Neural crest cell (in vitro differentiated cells): ENCODE data around the gene KCNMA1. TPM values are rescaled to one million over a fixed set of nuclear protein-coding genes. Genes with fewer than 3 reads are reported as not detected.

ENCODE experiments used
- DNase-seq: peaks from one replicate; pipeline ENCODE4 v3.0.0; 2021; ENCODE audit warnings: low read depth, mixed read lengths, low spot score
- H3K27ac Mint-ChIP-seq: one replicate; pipeline ENCODE4 v1.8.0; 2021; ENCODE audit warnings: mild to moderate bottlenecking, mixed read lengths; ENCODE audit not compliant: unreplicated experiment
- H3K27me3 Mint-ChIP-seq: 2 replicates; pipeline ENCODE4 v1.8.0; 2021; ENCODE audit warnings: low read depth, mild to moderate bottlenecking, mixed read lengths
- H3K36me3 Mint-ChIP-seq: 2 replicates; pipeline ENCODE4 v1.8.0; 2021; ENCODE audit warnings: low read depth, mild to moderate bottlenecking, mixed read lengths
- H3K4me1 Mint-ChIP-seq: 2 replicates; pipeline ENCODE4 v1.8.0; 2021; ENCODE audit warnings: mixed read lengths
- H3K4me3 Mint-ChIP-seq: one replicate; pipeline ENCODE4 v1.8.0; 2021; ENCODE audit warnings: mild to moderate bottlenecking, mixed read lengths
- H3K9me3 Mint-ChIP-seq: 2 replicates; pipeline ENCODE4 v1.8.0; 2021; ENCODE audit warnings: mixed read lengths
- total RNA-seq: library from RNA; stranded (reverse); gene quantifications from 2 replicates; pipeline ENCODE4 v1.2.1, GENCODE V29; 2021
- TF ChIP-seq, protein P1 (sequence below): fragments of 200-600 bp; sonication (generic); conservative IDR thresholded peaks from 2 replicates; pipeline ENCODE4 v1.5.0; 2021; ENCODE audit warnings: antibody characterized with exemption, mild to moderate bottlenecking

Gene KCNMA1
- total RNA-seq, 1 donor from 2014 or later: 1.7 TPM

DNA sequence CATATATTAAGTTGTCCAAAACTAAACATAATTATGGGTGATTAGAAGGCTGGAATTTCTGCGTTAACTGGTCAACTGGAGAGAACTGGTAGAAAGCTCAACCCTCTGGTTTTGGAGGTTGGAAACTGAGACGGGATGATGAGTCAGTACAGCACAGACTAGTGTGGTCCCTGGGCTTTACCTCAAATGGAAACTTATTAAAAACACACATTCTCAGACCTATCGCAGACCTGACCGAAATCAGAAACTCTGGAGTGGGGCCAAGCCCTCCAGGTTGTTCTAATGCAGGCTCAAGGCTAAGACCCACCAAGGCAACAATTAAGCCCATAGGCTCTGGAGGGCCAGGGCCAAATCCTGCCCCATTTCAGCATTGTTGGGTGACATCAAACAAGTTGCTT, 136.9 kb downstream of the KCNMA1 start:
- Mint-ChIP-seq H3K27me3 (peaks cover 5% of the 10 kb centered on the region), H3K27ac (no peak overlapping the region), H3K9me3 (peaks cover 2% of the 10 kb centered on the region), H3K36me3 (no peaks in the 10 kb centered on the region), H3K4me1 (peaks cover 18% of the 10 kb centered on the region), H3K4me3 (no peak overlapping the region)
- TF ChIP-seq, protein P1, sequence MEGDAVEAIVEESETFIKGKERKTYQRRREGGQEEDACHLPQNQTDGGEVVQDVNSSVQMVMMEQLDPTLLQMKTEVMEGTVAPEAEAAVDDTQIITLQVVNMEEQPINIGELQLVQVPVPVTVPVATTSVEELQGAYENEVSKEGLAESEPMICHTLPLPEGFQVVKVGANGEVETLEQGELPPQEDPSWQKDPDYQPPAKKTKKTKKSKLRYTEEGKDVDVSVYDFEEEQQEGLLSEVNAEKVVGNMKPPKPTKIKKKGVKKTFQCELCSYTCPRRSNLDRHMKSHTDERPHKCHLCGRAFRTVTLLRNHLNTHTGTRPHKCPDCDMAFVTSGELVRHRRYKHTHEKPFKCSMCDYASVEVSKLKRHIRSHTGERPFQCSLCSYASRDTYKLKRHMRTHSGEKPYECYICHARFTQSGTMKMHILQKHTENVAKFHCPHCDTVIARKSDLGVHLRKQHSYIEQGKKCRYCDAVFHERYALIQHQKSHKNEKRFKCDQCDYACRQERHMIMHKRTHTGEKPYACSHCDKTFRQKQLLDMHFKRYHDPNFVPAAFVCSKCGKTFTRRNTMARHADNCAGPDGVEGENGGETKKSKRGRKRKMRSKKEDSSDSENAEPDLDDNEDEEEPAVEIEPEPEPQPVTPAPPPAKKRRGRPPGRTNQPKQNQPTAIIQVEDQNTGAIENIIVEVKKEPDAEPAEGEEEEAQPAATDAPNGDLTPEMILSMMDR: no peak
- DNase-seq: no peak

DNA sequence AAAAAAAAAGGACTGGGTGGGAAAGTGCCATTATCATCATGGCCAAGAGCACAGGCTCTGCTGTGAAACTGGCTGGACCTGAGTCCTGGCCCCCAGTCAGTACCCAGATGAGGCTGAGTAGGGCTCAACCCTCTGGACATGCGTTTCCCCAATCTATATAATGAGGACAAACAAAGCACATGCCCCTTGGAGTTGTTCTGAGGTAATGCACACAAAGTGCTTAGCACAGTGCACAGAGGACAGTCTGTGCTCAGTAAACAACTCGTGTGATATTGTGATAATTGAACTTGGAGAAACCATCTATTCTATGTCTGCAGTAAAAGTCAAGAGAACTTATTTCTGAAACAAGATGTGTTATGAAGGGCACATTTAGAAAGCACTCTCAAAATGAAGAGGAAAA, 138.8 kb downstream of the KCNMA1 start:
- peaks cover 2% of the 10 kb centered on the region for H3K9me3 Mint-ChIP-seq
- H3K27ac Mint-ChIP-seq: no peak overlapping the region
- DNase-seq: no peak
- peaks cover 18% of the 10 kb centered on the region for H3K4me1 Mint-ChIP-seq
- H3K27me3 Mint-ChIP-seq: no peaks in the 10 kb centered on the region
- no peaks in the 10 kb centered on the region for H3K36me3 Mint-ChIP-seq
- no peak overlapping the region for H3K4me3 Mint-ChIP-seq
- TF ChIP-seq, protein P1: no peak

DNA sequence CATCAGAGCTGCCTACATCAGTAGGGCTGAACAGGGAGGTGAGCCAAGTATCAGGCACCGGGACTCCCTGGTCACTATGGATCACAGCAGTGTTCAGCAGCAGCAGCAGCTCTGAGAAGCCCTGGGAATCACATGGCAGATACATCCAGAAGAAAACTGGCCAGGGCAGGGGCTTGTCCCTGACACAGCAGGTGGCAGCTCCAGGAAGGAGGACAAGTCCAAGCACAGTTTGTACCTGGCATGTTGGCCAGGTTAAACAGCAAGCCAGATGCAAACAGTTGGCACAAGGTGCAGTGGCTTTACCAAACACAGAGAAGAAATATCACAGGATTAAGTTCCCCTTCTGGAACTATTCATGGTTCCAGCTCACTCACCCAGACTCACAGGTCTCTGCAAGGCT, 139.4 kb downstream of the KCNMA1 start:
- Mint-ChIP-seq H3K4me1 (peaks cover 18% of the 10 kb centered on the region), H3K9me3 (peaks cover 2% of the 10 kb centered on the region), H3K27ac (no peak overlapping the region), H3K27me3 (no peaks in the 10 kb centered on the region), H3K36me3 (no peaks in the 10 kb centered on the region), H3K4me3 (no peak overlapping the region)
- no peak for DNase-seq
- TF ChIP-seq, protein P1: no peak

DNA sequence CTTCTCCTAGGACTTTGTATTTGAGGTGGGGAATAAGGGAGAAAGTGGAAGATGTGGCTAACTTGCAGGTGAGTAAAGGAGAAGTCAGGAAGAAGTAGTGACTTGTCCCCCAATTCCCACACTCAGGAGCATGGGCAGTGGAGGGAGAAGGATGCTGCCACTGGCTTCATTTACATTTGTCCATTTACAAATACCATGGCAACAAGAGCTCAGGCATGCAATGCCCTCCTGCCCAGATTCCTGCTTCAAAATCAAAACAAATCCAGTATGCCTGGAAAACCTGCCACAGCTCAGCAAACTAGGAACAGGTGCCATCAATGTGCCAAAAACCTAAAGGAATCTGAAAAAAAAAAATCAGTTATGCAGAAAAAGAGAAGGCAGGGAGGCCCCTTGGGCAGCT, 139.9 kb downstream of the KCNMA1 start:
- TF ChIP-seq, protein P1: no peak
- Mint-ChIP-seq H3K36me3 (no peaks in the 10 kb centered on the region), H3K9me3 (peaks cover 2% of the 10 kb centered on the region), H3K4me1 (peaks cover 18% of the 10 kb centered on the region), H3K4me3 (no peak overlapping the region), H3K27ac (no peak overlapping the region), H3K27me3 (no peaks in the 10 kb centered on the region)
- no peak for DNase-seq

DNA sequence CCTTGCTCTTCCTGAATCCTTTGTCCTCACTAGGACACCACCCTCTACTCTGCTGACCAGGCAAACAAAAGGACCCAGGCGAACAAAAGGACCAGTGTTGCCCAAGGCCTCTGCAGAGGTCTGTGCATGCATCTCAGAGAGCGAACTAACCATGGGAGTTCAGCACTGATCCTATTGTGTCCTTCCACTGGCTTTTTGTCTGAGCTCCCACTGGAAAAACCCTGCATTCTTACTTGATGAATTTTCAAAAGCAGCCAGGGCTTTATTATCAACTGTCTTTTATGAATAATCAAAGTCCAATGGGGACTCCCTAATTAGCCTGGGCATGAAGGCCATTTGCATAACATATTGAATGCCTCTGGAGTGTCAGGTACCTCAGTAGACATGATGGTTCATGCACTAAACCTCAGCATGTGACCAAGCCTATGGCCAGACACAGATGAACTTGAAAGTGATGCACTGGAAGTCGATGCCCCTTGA, 140.6 kb downstream of the KCNMA1 start:
- H3K36me3 Mint-ChIP-seq: no peaks in the 10 kb centered on the region
- peaks cover 18% of the 10 kb centered on the region for H3K4me1 Mint-ChIP-seq
- peak overlapping the region; percentile 86 for H3K27ac Mint-ChIP-seq
- peaks cover 2% of the 10 kb centered on the region for H3K9me3 Mint-ChIP-seq
- no peaks in the 10 kb centered on the region for H3K27me3 Mint-ChIP-seq
- no peak overlapping the region for H3K4me3 Mint-ChIP-seq
- TF ChIP-seq, protein P1: no peak
- no peak for DNase-seq
